DMS53 (cell line): Measurements from ENCODE around the gene DSG4.
"Not testable (repeated sequence)": the region's sequence is repeated elsewhere in the genome, so short reads cannot be mapped to it uniquely, and the experiment has no call there.

Experiments
- DNase-seq: peaks from one replicate; lab custom pipeline; 2025; lab: John Stamatoyannopoulos, UW

DSG4 gene, protein sequence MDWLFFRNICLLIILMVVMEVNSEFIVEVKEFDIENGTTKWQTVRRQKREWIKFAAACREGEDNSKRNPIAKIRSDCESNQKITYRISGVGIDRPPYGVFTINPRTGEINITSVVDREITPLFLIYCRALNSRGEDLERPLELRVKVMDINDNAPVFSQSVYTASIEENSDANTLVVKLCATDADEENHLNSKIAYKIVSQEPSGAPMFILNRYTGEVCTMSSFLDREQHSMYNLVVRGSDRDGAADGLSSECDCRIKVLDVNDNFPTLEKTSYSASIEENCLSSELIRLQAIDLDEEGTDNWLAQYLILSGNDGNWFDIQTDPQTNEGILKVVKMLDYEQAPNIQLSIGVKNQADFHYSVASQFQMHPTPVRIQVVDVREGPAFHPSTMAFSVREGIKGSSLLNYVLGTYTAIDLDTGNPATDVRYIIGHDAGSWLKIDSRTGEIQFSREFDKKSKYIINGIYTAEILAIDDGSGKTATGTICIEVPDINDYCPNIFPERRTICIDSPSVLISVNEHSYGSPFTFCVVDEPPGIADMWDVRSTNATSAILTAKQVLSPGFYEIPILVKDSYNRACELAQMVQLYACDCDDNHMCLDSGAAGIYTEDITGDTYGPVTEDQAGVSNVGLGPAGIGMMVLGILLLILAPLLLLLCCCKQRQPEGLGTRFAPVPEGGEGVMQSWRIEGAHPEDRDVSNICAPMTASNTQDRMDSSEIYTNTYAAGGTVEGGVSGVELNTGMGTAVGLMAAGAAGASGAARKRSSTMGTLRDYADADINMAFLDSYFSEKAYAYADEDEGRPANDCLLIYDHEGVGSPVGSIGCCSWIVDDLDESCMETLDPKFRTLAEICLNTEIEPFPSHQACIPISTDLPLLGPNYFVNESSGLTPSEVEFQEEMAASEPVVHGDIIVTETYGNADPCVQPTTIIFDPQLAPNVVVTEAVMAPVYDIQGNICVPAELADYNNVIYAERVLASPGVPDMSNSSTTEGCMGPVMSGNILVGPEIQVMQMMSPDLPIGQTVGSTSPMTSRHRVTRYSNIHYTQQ

DNA sequence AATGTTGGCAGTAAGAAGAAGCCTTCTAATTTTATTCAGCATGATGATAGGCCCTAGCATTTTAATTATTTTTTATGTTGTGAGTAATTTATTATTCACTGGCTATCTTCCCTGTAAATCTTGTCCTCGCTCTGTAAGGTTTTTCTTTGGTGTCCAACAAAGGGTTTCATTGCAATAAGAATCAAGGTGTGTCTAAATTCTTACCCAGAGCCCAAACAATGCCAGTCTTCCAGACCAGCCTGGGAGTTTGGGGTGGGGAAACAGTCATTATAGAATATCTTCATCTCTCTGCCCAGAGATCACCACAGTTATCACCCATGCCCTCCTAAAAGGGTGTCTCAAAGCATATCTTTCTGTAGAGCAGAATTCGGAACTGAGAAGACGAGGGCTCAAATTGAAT is at the start of gene DSG4:
Gene DSG4 (plus strand): TSS at position 301 of the 400 bp plus-strand sequence. CDS start 135 bp downstream, outside the sequence.
- DNase-seq, result no peak

DNA sequence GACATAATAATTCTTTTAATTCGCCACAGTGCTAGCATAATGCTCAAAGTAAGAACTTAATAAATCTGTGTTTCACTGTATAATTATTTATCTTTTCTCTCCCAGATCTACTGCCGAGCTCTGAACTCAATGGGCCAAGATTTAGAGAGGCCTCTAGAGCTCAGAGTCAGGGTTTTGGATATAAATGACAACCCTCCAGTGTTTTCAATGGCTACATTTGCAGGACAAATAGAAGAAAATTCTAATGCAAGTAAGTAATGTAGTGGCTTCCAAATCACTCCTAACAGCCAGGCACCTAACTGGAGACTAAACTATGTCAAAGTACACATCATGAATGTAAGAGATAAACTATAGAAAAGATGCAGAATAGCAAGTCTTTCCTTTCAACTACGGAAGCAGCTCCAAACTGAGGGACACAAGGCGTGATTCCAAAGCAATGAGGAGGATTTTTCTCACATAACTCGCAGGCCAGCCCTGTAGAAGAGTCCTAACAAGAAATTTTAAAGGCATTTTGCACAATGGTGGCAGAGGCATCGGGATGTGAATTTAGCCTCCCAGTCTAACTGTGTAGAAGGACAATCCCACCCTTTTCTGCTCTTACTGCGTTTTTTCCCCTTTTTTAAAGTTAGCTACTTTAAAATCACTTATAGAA is 46.7 kb upstream of the DSG4 start:
- DNase-seq, result no peak

DNA sequence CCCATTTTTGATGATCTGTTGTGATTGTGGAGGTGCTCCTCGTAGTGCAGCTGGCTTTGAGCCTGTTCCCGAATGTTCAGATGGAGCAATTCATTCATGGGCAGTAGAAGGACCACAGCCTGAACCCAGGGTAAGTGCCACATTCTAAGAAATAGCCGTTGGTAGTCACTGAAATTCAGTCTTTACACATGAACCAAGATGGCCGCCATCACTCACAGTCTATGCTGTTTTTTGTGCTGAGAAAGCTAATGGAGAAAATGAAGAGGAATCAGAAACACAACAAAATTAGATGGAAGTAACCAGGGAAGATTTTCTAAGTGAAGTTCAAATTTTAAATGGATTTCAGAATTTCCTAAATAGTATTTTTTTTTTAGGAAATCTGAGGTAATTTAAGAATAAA is 33.1 kb upstream of the DSG4 start:
- DNase-seq, result no peak

DNA sequence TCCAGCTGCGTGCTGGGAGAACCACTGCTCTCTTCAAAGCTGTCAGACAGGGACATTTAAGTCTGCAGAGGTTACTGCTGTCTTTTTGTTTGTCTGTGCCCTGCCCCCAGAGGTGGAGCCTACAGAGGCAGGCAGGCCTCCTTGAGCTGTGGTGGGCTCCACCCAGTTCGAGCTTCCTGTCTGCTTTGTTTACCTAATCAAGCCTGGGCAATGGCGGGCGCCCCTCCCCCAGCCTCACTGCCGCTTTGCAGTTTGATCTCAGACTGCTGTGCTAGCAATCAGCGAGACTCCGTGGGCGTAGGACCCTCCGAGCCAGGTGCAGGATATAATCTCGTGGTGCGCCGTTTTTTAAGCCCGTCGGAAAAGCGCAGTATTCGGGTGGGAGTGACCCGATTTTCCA is 23.2 kb upstream of the DSG4 start:
- DNase-seq, result not testable (repeated sequence)

DNA sequence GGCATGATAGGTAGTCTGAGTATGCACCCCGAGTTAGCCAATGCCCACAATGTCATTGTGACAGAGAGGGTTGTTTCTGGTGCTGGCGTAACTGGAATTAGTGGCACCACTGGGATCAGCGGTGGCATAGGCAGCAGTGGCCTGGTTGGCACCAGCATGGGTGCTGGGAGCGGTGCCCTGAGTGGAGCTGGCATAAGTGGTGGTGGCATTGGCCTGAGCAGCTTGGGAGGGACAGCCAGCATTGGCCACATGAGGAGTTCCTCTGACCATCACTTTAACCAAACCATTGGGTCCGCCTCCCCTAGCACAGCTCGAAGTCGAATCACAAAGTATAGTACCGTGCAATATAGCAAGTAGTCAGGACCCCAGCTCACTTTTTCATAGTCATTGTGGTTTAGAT is 21.6 kb upstream of the DSG4 start:
- no peak for DNase-seq

DNA sequence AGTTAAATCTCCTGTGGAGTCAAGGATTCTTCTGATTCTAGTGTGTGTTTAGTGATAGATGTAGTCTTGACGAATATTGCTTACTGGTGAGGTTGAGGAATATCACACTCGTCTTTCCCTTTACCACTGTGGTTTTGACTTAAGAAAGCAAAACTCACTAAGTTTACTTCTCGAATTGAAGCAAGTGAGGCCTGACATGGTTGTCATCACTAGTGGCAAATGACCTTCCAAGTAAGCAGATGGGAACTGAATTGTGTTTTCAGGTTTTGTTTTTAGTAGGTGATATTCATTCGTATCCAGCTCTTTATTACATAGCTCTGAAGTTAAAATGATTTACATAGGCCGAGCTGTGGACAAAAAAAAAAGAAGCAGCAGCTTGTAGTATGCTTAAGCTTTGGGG is 20.6 kb upstream of the DSG4 start:
- DNase-seq, result no peak

DNA sequence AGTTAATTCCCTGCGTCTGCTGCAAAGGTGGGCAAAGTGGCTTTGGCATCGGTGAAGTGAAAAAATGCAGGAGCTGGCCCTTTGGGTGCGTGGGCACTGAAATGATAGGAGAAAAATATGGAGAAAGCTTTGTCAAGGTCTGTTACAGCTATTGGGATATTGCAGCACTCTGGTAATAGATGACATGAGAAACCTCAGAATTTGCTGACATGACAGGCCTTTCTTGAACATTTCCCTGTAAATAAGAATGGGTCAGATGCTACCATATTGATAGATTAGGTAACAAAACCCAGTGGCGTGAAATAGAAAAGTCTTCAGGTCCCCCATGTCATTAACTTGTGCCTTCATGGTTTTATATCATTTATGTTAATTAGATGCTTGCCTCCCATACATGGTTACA is 12.4 kb upstream of the DSG4 start:
- DNase-seq, result no peak

DNA sequence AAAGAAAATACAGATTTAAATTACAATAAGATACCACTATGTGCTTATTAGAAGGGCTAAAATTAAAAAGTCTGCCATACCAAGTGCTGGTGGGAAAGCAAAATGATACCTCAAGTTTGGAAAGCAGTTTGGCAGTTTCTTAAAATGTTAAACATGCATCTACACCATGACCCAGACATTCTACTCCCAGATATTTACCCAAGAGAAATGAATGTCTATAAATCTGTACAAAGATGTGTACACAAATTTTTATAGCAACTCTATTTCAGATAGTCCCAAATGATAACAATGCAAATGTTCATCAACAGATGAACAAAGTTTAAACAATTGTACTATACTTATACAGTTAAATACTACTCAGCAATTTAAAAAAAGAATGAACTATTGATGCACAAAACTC is 7.1 kb upstream of the DSG4 start:
- no peak for DNase-seq

DNA sequence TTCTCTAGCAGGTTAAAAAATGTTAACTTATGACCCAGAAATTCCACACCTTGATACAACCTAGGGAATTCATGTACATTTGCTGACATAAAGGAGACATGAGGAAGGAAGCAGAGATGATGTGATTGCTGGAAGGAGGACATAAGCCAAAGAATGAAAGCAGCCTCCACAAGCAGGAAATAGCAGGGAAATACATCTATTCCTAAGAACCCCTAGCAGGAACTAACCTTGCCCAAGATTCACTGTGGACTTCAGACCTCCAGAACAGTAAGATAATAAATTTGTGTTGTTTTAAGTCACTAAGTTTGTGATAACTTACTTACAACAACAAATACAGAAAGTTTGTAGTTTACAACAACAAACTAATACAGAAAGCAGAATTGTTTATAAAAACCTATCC is 4.6 kb upstream of the DSG4 start:
- DNase-seq, result peak; percentile 21

DNA sequence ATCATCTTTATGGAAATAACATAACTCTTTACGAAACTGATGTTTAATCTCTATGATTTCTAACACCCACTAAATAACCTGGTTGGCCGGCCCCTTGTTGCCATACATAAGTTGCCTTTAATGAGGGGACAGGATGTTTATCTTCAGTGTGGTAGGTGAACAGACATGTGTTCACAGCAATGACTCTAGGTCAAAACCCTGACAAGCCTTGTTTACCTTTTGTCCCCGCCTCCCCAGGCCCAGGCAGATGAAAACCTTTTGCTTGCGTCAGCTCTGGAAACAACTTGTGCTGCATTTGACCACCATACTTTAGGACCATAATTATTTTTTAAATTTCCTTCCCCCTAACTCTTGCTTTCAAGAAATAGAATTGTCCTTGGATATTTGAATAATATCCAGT is 2.9 kb upstream of the DSG4 start:
- peak; percentile 75 for DNase-seq

DNA sequence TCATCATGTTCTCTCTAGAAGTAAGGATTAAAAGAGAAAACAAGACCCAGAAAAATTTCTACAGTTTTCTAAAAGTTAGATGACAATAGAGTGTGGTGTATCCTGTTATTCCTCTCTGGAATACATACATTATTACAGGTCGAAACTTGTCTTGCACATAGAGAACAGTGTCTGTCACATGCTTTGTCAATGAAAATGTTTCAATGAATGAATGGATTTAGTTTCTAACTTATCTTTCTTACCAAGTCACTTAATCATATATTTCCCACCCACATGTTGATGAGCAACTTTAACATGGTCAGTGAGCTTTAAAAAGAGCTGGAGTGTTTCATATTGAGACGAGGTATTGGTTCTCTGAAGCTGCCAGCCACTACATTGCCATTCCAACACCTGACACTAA is 4.3 kb downstream of the DSG4 start:
- DNase-seq, result no peak

DNA sequence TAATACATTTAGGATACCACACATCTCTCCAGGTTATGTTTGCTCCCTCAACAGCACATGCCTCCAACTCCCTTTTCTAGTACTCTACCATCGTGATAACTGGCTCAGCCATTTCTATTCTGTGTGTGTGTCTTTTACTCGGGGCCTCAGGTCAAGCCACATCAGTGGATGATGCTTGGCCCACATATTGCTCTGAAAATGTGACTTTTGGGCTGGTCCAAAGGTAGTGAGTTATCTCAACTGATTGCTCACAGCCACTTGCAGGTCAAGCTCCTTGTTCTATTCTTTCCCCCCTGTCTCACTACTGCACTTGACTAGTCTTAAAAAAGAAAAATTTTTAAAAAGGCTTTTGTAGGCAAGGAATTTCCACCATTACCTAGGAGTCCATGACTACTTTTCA is 5.5 kb downstream of the DSG4 start:
- no peak for DNase-seq

DNA sequence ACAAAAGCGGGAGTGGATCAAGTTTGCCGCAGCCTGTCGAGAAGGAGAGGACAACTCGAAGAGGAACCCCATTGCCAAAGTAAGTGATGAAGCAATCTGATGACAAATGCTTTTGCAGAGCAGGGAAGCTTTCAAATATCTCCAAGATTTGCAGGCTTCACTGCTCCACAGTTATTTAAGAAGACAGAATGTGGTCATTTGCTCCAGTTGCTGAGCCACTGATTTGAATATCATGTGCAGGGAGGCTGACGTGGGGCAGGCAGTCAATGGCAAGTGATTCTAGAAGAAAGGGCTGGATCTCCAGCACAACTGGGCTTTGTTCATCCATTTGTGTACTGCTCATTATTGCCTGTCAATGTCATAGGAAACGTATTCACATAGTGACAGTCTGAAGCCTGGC is 10.2 kb downstream of the DSG4 start:
- no peak for DNase-seq

DNA sequence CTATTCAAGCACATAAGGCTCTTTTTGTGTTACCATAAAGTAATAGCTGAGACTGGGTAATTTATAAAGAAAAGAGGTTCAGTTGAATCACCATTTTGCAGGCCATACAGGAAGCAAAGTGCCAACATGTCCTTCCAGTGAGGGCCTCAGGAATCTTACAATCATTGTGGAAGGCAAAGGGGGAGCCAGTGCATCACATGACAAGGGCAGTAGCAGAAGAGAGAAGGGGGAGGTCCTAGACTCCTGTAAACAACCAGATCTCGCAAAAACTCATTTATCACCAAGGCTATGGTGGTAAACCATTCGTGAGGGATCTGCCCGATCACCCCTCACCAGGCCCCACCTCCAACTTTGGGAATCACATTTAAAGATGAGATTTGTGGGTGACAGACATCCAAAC is 16.7 kb downstream of the DSG4 start:
- no peak for DNase-seq

DNA sequence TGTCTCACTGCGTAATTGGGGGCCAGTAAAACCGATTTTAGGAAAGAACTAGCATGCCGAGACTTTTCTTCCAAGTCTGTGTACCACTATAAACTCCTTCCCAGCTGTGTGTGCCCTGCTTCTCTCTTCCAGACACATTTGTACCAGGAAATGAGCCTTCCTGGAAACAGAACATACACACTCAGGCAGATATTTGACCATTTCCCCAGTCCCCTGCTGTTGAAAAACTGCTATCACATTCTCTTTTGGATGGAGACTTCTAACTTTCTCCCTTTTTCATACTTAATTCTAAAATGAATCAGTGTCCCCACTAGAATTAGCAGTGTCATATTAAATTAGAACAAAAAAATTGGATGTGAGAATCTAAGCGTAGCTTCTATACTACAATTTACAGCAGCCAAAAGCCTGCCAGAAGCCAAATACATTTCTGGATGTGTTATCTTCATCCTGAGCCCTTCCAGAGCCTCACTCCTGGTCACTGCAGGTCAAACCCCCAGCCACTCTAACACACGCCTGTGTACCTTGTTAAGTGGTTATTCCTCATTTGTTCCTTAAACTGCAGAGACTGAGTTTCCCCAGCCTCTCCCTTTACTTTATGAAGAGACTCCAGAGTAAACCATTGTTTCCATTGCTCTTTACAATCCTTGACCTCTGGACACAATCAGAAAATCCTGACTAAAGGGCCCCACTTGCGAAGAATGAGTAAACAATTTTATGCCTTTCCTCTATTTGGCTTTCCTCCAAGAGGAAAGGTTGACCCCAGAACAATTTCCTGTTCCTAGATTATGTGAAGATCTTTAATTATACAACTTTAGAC is 20.4 kb downstream of the DSG4 start:
- DNase-seq, result peak; percentile 83

DNA sequence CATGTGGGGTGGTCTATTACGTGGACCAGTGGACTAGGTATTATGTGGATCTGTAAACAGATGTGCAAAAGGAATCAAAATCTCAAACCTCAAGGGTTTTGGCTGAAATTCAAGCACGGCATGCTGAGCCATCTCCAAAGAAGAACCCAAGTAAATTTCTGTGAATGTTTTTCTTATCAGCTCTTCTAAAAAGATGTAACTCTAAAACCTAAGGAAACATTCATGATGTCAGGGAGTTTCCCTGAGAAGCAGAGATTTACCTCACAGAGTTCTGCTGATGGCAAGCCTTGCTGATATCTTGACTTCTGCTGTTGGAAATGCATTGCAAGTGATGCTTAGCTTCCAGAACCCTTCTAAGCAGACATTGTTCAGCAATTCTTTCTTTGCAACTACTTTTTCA is 21.6 kb downstream of the DSG4 start:
- DNase-seq, result peak; percentile 50

DNA sequence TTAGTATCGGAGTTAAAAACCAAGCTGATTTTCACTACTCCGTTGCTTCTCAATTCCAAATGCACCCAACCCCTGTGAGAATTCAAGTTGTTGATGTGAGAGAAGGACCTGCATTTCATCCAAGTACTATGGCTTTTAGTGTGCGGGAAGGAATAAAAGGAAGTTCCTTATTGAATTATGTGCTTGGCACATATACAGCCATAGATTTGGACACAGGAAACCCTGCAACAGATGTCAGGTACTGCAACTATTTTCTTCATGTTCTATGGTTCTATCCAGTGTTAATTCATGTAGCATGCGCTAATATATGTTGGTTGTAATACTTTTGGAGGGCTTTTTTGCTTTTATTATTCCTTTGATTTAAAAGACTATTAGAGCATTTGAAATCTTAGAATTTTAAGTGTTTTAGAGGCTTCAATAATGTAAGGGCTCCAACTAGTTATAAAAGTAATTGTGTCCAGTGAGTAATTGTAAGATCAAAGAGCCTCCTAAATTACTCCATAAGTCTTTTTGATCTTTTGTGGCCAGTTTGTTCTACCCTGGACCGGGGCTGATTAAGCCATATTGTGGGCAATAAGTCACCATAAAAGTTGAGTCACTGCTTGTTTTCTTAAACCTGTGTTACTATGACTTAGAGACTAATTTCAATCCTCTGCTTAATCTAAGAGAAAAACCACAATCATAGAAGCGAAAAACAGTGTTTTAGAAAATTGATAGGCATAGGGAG is 22.9 kb downstream of the DSG4 start:
- peak; percentile 63 for DNase-seq

DNA sequence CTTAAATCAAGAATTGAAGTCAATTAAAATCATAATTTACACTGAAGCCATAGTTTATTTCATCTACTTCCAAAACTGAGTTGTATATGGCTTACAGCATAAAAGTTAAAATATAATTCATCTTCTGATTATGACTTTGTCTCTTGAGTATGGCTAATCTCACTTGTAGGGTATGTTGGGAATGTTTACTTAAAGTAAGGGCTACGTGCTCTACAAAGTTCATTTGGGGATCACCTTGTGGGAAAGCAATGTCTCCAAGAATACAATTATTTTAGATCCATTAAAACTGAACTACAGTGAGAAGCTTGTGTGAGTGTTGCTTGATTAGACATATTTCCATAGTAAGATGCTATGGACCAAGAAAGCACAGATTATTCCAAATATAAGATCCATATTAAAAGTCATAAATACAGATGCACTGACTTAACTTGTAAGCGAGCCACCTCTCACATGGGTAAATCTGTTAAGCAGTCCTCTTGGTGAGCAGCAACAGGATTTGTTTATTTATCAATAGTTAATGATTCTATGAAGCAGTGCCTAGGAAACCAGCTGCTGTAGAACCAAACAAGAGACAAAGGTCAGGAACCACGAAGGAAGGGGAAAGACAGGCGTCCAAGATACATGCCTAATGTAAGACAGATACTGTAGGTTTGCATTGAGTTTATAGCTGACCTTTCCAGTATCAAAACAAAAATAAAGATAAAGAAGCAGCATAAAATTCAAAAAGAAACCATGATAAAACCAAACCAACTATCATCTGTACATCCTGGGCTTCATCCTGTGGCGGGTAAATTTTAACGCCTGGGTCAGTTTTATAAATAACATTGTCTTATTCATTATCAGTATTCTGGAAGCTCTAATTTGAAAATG is 24.8 kb downstream of the DSG4 start:
- peak; percentile 93 for DNase-seq

DNA sequence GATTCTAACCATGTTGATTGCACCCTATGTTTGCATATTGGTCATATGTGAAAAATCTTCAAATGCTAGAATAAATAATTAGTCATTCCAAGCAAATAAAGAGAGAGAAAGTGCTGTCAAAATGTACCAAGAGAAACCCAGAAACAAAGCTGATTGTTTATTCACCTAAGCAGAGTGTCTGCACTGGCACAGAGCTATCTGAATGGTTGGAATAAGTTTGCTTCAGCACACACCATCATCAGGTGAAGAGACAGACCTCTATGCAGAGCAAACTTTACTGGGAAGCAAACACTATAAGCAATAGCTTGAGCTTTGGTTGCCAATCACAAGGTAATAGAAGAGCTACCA is 25.4 kb downstream of the DSG4 start:
- DNase-seq, result peak; percentile 88

DNA sequence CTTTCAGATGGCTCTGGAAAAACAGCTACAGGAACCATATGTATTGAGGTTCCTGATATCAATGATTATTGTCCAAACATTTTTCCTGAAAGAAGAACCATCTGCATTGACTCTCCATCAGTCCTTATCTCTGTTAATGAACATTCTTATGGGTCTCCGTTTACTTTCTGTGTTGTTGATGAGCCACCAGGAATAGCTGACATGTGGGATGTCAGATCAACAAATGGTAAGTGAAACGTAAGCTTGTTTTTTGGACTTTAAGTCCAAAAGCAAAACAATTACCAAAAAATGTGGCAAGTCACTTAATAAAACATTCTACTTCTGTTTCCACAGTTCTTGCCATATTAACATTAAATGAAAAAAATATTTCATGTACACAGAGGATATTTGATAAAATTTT is 26.8 kb downstream of the DSG4 start:
- peak; percentile 35 for DNase-seq
